Sigmoid colon (tissue), 3 donors: ENCODE data around the gene SLC6A6.

Experiments used
- POLR2A ChIP-seq, 2 donors: fragments of 450-650 bp; IDR thresholded peaks; one replicate each; pipeline ENCODE4 v1.6.1; 2016; ENCODE audit warnings: antibody characterized with exemption in 2 of 2, mild to moderate bottlenecking in 2 of 2, moderate library complexity in 2 of 2
- TF ChIP-seq, protein P1 (sequence below), 4 experiments: fragments of 450-650 bp in 3 of 4; fragments of 200-600 bp in 1 of 4; IDR thresholded peaks; one replicate each; pipeline ENCODE4 v1.5.1; 2016 to 2019; ENCODE audit warnings: antibody characterized with exemption in 4 of 4, mild to moderate bottlenecking in 3 of 4, moderate library complexity in 2 of 4

DNA sequence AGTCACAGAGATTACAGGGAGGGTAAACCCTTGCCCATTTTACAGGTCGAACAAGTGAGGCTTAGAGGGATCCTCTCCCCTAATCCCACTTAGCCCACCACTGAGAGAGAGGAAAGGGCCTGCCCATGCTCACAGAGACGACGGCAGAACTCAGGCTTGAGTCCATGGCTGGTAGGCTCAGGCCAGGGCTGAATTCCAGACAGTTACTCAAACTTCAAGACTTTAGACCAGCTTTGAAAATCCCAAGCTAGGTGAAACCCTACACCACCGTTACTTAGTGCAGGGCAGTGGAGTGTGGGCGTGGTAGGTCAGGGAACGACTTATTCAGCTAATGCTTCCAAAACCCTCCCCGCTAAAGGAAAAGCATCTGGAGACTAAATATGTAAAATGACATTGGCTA, 121.4 kb downstream of the SLC6A6 start:
- no peak for TF ChIP-seq POLR2A (IDR thresholded peaks at IDR 0.05)
- TF ChIP-seq, protein P1, sequence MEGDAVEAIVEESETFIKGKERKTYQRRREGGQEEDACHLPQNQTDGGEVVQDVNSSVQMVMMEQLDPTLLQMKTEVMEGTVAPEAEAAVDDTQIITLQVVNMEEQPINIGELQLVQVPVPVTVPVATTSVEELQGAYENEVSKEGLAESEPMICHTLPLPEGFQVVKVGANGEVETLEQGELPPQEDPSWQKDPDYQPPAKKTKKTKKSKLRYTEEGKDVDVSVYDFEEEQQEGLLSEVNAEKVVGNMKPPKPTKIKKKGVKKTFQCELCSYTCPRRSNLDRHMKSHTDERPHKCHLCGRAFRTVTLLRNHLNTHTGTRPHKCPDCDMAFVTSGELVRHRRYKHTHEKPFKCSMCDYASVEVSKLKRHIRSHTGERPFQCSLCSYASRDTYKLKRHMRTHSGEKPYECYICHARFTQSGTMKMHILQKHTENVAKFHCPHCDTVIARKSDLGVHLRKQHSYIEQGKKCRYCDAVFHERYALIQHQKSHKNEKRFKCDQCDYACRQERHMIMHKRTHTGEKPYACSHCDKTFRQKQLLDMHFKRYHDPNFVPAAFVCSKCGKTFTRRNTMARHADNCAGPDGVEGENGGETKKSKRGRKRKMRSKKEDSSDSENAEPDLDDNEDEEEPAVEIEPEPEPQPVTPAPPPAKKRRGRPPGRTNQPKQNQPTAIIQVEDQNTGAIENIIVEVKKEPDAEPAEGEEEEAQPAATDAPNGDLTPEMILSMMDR (IDR thresholded peaks at IDR 0.05): no peak
